ENCODE measurements around the gene HABP4.

HABP4 gene

GRCh38 chr9:96478829-96479371 lies 28.9 kb downstream of the HABP4 start:
- no peak for DNase-seq

DNA sequence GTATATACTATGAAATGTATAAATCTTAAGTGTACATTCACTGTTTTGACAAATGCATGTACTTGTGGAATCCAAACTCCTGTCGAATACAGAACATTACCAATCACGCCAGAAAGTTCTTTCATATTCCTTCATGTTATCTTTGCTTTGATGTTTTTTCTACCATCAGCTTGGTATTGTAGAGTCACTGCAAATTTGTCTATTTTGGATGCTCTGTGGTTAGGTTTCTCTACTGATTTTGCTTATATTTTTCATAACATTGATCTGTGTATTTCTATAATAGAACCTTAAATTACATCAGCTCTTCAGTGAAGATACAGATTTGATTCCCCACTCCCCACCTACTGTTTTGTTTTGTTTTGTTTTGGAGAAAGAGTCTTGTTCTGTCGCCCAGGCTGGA lies 30.8 kb downstream of the HABP4 start:
- no peak for DNase-seq

DNA sequence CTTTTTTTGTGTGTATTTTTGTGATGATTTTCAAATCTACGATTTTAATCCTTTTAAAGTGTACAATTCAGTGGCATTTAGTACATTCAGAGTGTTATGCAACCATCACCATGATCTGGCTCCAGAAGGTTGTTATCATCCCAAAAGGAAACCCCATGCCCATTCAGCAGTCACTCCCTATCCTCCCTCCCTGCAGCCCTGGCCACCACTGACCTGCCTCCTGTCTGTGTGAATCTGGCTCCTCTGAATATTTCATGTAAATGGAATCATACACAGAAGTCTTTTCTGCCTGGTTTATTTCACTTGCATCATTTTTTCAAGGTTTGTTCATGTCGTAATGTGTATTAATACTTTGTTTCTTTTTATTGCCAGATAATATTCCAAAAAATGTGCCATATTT lies 32.5 kb downstream of the HABP4 start:
- no peak for DNase-seq

DNA sequence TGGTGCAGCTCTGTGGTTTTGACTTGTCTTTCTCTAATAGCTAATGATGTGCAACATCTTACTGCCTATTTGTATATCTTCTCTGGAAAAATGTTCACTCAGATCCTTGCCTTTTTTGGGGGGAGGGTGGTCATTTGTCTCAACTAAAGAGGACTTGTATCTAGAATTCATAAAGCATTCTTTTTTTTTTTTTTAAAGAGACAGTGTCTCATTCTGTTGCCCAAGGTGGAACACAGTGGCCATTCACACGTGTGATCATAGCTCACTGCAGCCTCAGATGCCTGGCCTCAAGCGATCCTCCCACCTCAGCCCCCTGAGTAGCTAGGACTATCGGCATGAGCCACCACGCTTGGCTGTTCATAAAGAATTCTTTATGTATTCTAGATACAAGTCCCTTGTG lies 33.2 kb downstream of the HABP4 start:
- DNase-seq = no peak

- no peak for DNase-seq
Measured at GRCh38 chr9:96483733-96484390, 33.9 kb downstream of the HABP4 start.

DNA sequence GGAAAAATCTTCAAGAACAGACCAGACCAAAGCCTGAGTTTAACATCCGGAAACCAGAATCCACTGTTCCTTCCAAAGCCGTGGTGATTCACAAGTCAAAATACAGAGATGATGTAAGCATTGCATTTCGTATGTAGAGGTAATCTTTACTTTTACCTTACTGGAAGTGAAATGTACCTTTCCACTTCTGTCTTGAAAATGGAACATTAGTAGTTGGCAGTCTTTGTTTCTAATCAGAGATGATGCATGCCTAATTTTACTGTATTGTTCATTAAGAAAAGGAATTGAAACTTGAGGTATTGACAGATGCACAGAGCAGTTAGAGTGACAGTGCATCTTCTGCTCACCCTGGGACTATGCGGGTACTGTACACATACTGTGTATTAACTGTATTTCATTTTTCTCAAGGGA lies 34.6 kb downstream of the HABP4 start:
- DNase-seq = peak; percentile 65

GRCh38 chr9:96485280-96485679 lies 35.3 kb downstream of the HABP4 start:
- DNase-seq = no peak

- DNase-seq = peak; percentile 41
Measured at GRCh38 chr9:96486386-96487028, 36.5 kb downstream of the HABP4 start.

DNA sequence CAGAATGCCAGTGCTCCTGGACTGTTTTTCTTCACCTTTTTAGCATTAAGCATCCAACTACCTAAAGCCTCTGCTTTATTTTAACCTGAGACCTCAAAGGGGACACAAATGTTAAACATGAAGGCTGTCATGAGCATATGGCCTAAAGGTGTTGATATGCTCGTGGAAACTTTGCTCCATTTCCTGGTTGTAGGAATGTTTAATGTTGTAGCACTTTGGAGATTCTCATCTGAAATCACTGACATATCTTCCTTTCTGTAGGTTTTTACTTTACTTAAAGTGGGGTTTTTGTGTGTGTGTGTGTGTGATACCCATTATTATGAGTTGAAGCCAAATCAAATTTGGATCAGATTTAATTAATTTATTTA lies 37.0 kb downstream of the HABP4 start:
- no peak for DNase-seq

- no peak for DNase-seq
Measured at GRCh38 chr9:96487949-96488348, 38.0 kb downstream of the HABP4 start.

- DNase-seq = no peak
Measured at GRCh38 chr9:96489482-96489979, 39.6 kb downstream of the HABP4 start.

DNA sequence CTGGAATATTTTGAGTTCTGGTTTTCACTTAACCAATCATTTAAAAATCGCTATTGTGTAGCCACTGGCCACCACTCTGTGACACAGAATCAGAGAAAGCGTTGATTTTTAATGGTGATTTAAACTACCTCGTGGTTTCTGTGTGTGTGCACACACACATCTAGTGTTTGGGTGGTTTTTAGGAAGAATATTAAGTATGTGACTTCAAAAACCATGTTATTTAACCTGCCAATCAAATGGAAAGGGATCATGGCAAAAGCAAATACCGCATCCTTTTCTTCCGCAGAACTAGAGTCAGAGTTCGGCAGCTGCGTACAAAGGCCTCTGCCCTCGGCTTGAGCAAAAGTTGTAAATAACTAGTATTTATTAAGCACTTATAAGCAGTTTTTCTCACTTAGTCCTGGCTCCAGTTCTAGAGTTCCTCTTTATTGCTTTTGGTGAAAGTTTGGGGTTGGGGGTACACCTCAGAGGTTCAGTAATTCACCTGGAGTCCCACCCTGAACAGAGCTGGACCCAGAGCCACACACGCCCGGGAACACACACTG lies 40.6 kb downstream of the HABP4 start:
- DNase-seq = no peak

GRCh38 chr9:96491079-96491879 lies 41.3 kb downstream of the HABP4 start:
- peak; percentile 58 for DNase-seq

GRCh38 chr9:96491880-96492525 lies 42.0 kb downstream of the HABP4 start:
- no peak for DNase-seq

GRCh38 chr9:96492993-96493531 lies 43.1 kb downstream of the HABP4 start:
- no peak for DNase-seq

DNA sequence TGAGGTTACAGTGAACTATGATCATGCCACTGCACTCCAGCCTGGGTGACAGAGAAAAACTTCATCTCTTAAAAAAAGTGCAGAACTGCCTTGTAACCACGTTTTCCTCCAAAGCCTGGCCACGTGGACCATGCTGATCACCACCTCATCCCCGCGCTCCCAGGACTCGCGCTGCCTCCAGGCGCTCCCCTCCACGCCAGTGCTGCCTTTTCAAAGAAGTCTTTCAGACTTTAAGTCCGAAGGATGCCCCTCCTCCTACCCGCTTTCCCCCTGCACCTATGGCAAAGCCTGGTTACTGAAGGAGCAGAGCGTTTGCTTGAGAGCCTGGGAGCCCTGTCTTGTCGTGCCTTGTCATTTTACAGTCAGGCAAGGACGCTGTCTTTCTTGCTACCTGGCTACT lies 43.8 kb downstream of the HABP4 start:
- no peak for DNase-seq

GRCh38 chr9:96494215-96494800 lies 44.3 kb downstream of the HABP4 start:
- no peak for DNase-seq

GRCh38 chr9:96495341-96495740 lies 45.4 kb downstream of the HABP4 start:
- peak; percentile 35 for DNase-seq

- DNase-seq = no peak
Measured at GRCh38 chr9:96496368-96497116, 46.6 kb downstream of the HABP4 start.

GRCh38 chr9:96497117-96497399 lies 47.1 kb downstream of the HABP4 start:
- no peak for DNase-seq

DNA sequence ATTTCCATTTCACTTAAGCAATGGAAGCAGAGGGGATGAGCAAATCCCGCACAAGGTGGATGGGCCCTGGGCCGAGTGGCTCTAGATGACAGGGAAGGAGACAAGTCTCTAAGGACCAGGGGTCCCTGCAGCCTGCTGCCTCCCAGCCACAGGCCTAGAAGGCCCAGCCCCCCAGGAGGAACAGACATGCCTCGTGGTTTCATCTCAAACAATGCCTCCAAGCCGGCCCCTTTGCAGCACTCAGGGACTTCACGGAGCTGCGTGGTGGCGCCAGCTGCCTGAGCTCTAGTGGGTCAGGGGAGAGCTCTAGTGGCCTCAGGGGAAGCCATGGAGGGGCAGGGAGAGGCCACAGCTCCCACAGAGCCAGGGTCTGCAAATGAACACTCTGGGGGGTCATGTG lies 48.8 kb downstream of the HABP4 start:
- no peak for DNase-seq

GRCh38 chr9:96499257-96499656 lies 49.3 kb downstream of the HABP4 start:
- DNase-seq = no peak
